GM23338 (cell line): ENCODE measurements around the gene MPP4. TPM values are rescaled to one million over a fixed set of nuclear protein-coding genes. Genes with fewer than 3 reads are reported as not detected.

Experiments used
- ATAC-seq: fragments of 200-7000 bp; cut with Tn5 transposase; 3 replicates; pipeline ENCODE4 v1.9.1; 2020
- DNase-seq: peaks from one replicate; pipeline ENCODE4 v3.0.0-alpha.2; 2015; ENCODE audit warnings: low spot score
- H2AFZ ChIP-seq: fragments of 200-600 bp; sonication (generic); 2 replicates; pipeline ENCODE4 v1.8.0; 2016; ENCODE audit warnings: antibody characterized with exemption, mild to moderate bottlenecking, moderate library complexity
- H3F3A ChIP-seq: fragments of 200-600 bp; sonication (generic); replicated peaks from 2 replicates; pipeline ENCODE4 v1.8.0; 2017; ENCODE audit warnings: antibody characterized with exemption, mixed run types, low read depth
- H3K27ac ChIP-seq: fragments of 200-600 bp; sonication (generic); 2 replicates; pipeline ENCODE4 v1.6.1; 2016; ENCODE audit warnings: low read depth
- H3K27me3 ChIP-seq: fragments of 200-600 bp; sonication (generic); 2 replicates; pipeline ENCODE4 v1.8.0; 2016; ENCODE audit warnings: mild to moderate bottlenecking, mixed run types, moderate library complexity; ENCODE audit not compliant: insufficient read depth
- H3K36me3 ChIP-seq: fragments of 200-600 bp; sonication (generic); 2 replicates; pipeline ENCODE4 v1.8.0; 2016; ENCODE audit warnings: mild to moderate bottlenecking; ENCODE audit not compliant: insufficient read depth
- H3K4me1 ChIP-seq: fragments of 200-600 bp; sonication (generic); 2 replicates; pipeline ENCODE4 v1.8.0; 2016; ENCODE audit warnings: mild to moderate bottlenecking, moderate library complexity; ENCODE audit not compliant: insufficient read depth
- H3K4me2 ChIP-seq: fragments of 200-600 bp; sonication (generic); 2 replicates; pipeline ENCODE4 v1.7.1; 2017; ENCODE audit warnings: mixed run types
- H3K4me3 ChIP-seq: fragments of 200-600 bp; sonication (generic); 2 replicates; pipeline ENCODE4 v1.6.1; 2016; ENCODE audit warnings: mixed run types
- H3K79me2 ChIP-seq: fragments of 200-600 bp; sonication (generic); replicated peaks from 2 replicates; pipeline ENCODE4 v1.8.0; 2017; ENCODE audit warnings: mild to moderate bottlenecking; ENCODE audit not compliant: insufficient read depth
- H3K9me2 ChIP-seq: fragments of 200-600 bp; sonication (generic); 2 replicates; pipeline ENCODE4 v1.8.0; 2017; ENCODE audit not compliant: insufficient read depth
- H4K20me1 ChIP-seq: fragments of 200-600 bp; sonication (generic); replicated peaks from 2 replicates; pipeline ENCODE4 v1.8.0; 2017; ENCODE audit warnings: mild to moderate bottlenecking; ENCODE audit not compliant: insufficient read depth
- H3K27ac Mint-ChIP-seq: 2 replicates; pipeline ENCODE4 v1.8.0; 2020; ENCODE audit warnings: inconsistent platforms, mild to moderate bottlenecking, moderate library complexity, mixed read lengths
- H3K27me3 Mint-ChIP-seq: 3 replicates; pipeline ENCODE4 v1.8.0; 2022; ENCODE audit warnings: low read depth, mild to moderate bottlenecking, moderate library complexity, mixed read lengths, inconsistent platforms; ENCODE audit not compliant: insufficient read depth, poor library complexity
- H3K36me3 Mint-ChIP-seq: 3 replicates; pipeline ENCODE4 v1.8.0; 2021; ENCODE audit warnings: low read depth, mild to moderate bottlenecking, inconsistent platforms, moderate library complexity, mixed read lengths
- H3K4me1 Mint-ChIP-seq: 3 replicates; pipeline ENCODE4 v1.8.0; 2020; ENCODE audit warnings: mild to moderate bottlenecking, inconsistent platforms, mixed read lengths
- H3K4me3 Mint-ChIP-seq: 3 replicates; pipeline ENCODE4 v1.8.0; 2021; ENCODE audit warnings: moderate library complexity, mild to moderate bottlenecking, inconsistent platforms, mixed read lengths
- H3K9me3 Mint-ChIP-seq: 3 replicates; pipeline ENCODE4 v1.8.0; 2020; ENCODE audit warnings: moderate library complexity, mild to moderate bottlenecking, inconsistent platforms, mixed read lengths
- EZH2 ChIP-seq: fragments of 200-600 bp; sonication (generic); IDR thresholded peaks from one replicate; pipeline ENCODE4 v1.8.0; 2017; ENCODE audit warnings: antibody characterized with exemption, mild to moderate bottlenecking, low read depth; ENCODE audit not compliant: unreplicated experiment
- EZH2phosphoT487 ChIP-seq: fragments of 200-600 bp; sonication (generic); IDR thresholded peaks from one replicate; pipeline ENCODE4 v1.8.1; 2018; ENCODE audit warnings: antibody characterized with exemption; ENCODE audit not compliant: unreplicated experiment
- JUNB ChIP-seq: IDR thresholded peaks from one replicate; pipeline ENCODE4 v1.6.1; 2016; ENCODE audit warnings: antibody characterized with exemption; ENCODE audit not compliant: unreplicated experiment
- NANOG ChIP-seq: IDR thresholded peaks from 2 replicates; pipeline ENCODE4 v1.6.1; 2016; ENCODE audit warnings: antibody characterized with exemption, borderline replicate concordance
- POLR2AphosphoS5 ChIP-seq: IDR thresholded peaks from 2 replicates; pipeline ENCODE4 v1.6.1; 2016; ENCODE audit warnings: antibody characterized with exemption, low read depth
- STAT1 ChIP-seq: IDR thresholded peaks from one replicate; pipeline ENCODE4 v1.6.1; 2016; ENCODE audit warnings: antibody characterized with exemption; ENCODE audit not compliant: unreplicated experiment
- ZNF114 ChIP-seq: fragments of 250-450 bp; sonication (Bioruptor Pico); IDR thresholded peaks from 2 replicates; pipeline ENCODE4 v1.5.0; 2020; ENCODE audit warnings: mild to moderate bottlenecking, moderate library complexity
- ZNF331 ChIP-seq: fragments of 250-450 bp; sonication (Bioruptor Pico); IDR thresholded peaks from 2 replicates; pipeline ENCODE4 v1.5.0; 2020; ENCODE audit warnings: low read depth, mild to moderate bottlenecking, moderate library complexity
- polyA plus RNA-seq: library from polyadenylated mRNA; unstranded; fragments of >200 nt; fragmentation: Nextera tagmentation; extraction: Ambion mirVana; gene quantifications from 2 replicates; pipeline ENCODE4 v1.2.1, GENCODE V29; 2016
- total RNA-seq: library from RNA; depleted of rRNA; stranded (reverse); fragments of >200 nt; shearing (Covaris generic); gene quantifications from 2 replicates; pipeline ENCODE4 v1.2.3, GENCODE V29; 2014
- TF ChIP-seq, protein P1 (sequence below): fragments of 250-450 bp; sonication (Bioruptor Pico); IDR thresholded peaks from 2 replicates; pipeline ENCODE4 v1.5.0; 2020; ENCODE audit warnings: mild to moderate bottlenecking, moderate library complexity
- TF ChIP-seq, protein P2 (sequence below), 2 experiments: fragments of 200-600 bp in 1 of 2; sonication (generic) in 1 of 2; conservative IDR thresholded peaks; 2 replicates each; pipeline versions ENCODE4 v1.5.1 to v1.6.1; 2016 to 2017; ENCODE audit warnings: antibody characterized with exemption in 2 of 2, low read depth in 2 of 2, mild to moderate bottlenecking in 2 of 2, moderate library complexity in 1 of 2
- TF ChIP-seq, protein P3 (sequence below): IDR thresholded peaks from one replicate; pipeline ENCODE4 v1.6.1; 2018; ENCODE audit warnings: antibody characterized with exemption; ENCODE audit not compliant: unreplicated experiment
- TF ChIP-seq, protein P4 (sequence below): IDR thresholded peaks from 2 replicates; pipeline ENCODE4 v1.6.1; 2016; ENCODE audit warnings: antibody characterized with exemption

Gene MPP4
- total and polyA plus RNA-seq, 2 experiments from 2014 or later, result not detected

DNA sequence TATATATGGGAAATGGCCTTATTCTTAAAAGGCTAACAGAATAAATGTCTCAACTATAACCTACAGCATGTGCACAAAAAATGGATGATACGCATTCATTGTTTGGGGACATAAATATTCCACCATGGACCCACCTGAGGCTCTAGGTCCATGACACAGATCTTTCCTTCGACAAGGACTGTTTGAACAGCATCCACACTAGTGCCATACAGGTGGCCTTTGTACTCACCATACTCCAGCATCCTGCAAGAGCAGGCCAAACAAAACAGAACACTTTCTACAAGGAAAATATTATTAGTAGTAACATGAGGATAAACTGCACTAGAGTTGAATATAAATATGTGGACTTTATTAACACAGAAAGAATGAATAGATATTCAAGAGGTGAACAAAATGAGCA, 49.0 kb downstream of the MPP4 start (continued):
- TF ChIP-seq, protein P1, sequence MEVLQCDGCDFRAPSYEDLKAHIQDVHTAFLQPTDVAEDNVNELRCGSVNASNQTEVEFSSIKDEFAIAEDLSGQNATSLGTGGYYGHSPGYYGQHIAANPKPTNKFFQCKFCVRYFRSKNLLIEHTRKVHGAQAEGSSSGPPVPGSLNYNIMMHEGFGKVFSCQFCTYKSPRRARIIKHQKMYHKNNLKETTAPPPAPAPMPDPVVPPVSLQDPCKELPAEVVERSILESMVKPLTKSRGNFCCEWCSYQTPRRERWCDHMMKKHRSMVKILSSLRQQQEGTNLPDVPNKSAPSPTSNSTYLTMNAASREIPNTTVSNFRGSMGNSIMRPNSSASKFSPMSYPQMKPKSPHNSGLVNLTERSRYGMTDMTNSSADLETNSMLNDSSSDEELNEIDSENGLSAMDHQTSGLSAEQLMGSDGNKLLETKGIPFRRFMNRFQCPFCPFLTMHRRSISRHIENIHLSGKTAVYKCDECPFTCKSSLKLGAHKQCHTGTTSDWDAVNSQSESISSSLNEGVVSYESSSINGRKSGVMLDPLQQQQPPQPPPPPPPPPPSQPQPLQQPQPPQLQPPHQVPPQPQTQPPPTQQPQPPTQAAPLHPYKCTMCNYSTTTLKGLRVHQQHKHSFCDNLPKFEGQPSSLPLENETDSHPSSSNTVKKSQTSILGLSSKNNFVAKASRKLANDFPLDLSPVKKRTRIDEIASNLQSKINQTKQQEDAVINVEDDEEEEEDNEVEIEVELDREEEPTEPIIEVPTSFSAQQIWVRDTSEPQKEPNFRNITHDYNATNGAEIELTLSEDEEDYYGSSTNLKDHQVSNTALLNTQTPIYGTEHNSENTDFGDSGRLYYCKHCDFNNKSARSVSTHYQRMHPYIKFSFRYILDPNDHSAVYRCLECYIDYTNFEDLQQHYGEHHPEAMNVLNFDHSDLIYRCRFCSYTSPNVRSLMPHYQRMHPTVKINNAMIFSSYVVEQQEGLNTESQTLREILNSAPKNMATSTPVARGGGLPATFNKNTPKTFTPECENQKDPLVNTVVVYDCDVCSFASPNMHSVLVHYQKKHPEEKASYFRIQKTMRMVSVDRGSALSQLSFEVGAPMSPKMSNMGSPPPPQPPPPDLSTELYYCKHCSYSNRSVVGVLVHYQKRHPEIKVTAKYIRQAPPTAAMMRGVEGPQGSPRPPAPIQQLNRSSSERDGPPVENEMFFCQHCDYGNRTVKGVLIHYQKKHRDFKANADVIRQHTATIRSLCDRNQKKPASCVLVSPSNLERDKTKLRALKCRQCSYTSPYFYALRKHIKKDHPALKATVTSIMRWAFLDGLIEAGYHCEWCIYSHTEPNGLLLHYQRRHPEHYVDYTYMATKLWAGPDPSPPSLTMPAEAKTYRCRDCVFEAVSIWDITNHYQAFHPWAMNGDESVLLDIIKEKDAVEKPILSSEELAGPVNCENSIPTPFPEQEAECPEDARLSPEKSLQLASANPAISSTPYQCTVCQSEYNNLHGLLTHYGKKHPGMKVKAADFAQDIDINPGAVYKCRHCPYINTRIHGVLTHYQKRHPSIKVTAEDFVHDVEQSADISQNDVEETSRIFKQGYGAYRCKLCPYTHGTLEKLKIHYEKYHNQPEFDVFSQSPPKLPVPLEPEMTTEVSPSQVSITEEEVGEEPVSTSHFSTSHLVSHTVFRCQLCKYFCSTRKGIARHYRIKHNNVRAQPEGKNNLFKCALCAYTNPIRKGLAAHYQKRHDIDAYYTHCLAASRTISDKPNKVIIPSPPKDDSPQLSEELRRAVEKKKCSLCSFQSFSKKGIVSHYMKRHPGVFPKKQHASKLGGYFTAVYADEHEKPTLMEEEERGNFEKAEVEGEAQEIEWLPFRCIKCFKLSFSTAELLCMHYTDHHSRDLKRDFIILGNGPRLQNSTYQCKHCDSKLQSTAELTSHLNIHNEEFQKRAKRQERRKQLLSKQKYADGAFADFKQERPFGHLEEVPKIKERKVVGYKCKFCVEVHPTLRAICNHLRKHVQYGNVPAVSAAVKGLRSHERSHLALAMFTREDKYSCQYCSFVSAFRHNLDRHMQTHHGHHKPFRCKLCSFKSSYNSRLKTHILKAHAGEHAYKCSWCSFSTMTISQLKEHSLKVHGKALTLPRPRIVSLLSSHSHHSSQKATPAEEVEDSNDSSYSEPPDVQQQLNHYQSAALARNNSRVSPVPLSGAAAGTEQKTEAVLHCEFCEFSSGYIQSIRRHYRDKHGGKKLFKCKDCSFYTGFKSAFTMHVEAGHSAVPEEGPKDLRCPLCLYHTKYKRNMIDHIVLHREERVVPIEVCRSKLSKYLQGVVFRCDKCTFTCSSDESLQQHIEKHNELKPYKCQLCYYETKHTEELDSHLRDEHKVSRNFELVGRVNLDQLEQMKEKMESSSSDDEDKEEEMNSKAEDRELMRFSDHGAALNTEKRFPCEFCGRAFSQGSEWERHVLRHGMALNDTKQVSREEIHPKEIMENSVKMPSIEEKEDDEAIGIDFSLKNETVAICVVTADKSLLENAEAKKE (CRISPR knock-in tag), result no peak
- TF ChIP-seq ZNF331, result no peak

DNA sequence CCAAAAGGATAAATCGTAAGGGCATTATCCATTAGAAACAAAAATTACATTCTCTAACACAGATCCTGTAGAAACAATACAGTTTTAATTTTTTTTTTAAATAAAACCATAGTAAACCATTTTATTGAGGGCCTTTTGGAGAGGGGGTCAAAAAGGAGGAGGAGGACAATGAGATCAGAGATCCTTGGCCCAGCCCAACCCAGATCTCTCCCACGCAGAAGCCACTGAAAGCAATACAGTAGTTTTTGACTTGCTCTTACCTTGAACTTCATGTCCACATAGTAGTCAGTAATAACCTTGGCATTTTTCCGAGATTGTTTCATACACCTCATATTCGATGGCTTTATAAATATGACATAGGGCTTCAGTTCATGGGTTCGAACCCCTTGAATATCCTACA, 51.0 kb downstream of the MPP4 start:
- Histone ChIP-seq H3F3A (no peaks in the 10 kb centered on the region), H4K20me1 (no peaks in the 10 kb centered on the region), H3K4me2 (no peak overlapping the region), H3K27ac (no peak overlapping the region), H2AFZ (no peak overlapping the region), H3K4me3 (no peak overlapping the region), H3K9me2 (no peaks in the 10 kb centered on the region), H3K27me3 (no peaks in the 10 kb centered on the region), H3K36me3 (no peaks in the 10 kb centered on the region), H3K79me2 (no peaks in the 10 kb centered on the region), H3K4me1 (peaks cover 4% of the 10 kb centered on the region; the same call in 1 of the 2 replicates)
- no peak for ATAC-seq
- H3K27ac Mint-ChIP-seq, result no peak overlapping the region
- no peaks in the 10 kb centered on the region; the same call in 2 of the 3 replicates for H3K36me3 Mint-ChIP-seq
- peaks cover 10% of the 10 kb centered on the region for H3K4me1 Mint-ChIP-seq
- no peak for DNase-seq
- H3K9me3 Mint-ChIP-seq, result no peaks in the 10 kb centered on the region
- H3K4me3 Mint-ChIP-seq, result no peak overlapping the region
- H3K27me3 Mint-ChIP-seq, result peaks cover 9% of the 10 kb centered on the region
- TF ChIP-seq JUNB (no peak), STAT1 (no peak), ZNF331 (no peak), NANOG (no peak), EZH2phosphoT487 (no peak), EZH2 (no peak), POLR2AphosphoS5 (no peak), ZNF114 (no peak)
- TF ChIP-seq, protein P2, sequence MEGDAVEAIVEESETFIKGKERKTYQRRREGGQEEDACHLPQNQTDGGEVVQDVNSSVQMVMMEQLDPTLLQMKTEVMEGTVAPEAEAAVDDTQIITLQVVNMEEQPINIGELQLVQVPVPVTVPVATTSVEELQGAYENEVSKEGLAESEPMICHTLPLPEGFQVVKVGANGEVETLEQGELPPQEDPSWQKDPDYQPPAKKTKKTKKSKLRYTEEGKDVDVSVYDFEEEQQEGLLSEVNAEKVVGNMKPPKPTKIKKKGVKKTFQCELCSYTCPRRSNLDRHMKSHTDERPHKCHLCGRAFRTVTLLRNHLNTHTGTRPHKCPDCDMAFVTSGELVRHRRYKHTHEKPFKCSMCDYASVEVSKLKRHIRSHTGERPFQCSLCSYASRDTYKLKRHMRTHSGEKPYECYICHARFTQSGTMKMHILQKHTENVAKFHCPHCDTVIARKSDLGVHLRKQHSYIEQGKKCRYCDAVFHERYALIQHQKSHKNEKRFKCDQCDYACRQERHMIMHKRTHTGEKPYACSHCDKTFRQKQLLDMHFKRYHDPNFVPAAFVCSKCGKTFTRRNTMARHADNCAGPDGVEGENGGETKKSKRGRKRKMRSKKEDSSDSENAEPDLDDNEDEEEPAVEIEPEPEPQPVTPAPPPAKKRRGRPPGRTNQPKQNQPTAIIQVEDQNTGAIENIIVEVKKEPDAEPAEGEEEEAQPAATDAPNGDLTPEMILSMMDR (conservative IDR thresholded peaks at IDR 0.05; ENCODE audit: low read depth in 2 of 2), result no peak
- TF ChIP-seq, protein P3, sequence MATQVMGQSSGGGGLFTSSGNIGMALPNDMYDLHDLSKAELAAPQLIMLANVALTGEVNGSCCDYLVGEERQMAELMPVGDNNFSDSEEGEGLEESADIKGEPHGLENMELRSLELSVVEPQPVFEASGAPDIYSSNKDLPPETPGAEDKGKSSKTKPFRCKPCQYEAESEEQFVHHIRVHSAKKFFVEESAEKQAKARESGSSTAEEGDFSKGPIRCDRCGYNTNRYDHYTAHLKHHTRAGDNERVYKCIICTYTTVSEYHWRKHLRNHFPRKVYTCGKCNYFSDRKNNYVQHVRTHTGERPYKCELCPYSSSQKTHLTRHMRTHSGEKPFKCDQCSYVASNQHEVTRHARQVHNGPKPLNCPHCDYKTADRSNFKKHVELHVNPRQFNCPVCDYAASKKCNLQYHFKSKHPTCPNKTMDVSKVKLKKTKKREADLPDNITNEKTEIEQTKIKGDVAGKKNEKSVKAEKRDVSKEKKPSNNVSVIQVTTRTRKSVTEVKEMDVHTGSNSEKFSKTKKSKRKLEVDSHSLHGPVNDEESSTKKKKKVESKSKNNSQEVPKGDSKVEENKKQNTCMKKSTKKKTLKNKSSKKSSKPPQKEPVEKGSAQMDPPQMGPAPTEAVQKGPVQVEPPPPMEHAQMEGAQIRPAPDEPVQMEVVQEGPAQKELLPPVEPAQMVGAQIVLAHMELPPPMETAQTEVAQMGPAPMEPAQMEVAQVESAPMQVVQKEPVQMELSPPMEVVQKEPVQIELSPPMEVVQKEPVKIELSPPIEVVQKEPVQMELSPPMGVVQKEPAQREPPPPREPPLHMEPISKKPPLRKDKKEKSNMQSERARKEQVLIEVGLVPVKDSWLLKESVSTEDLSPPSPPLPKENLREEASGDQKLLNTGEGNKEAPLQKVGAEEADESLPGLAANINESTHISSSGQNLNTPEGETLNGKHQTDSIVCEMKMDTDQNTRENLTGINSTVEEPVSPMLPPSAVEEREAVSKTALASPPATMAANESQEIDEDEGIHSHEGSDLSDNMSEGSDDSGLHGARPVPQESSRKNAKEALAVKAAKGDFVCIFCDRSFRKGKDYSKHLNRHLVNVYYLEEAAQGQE, result no peak
- TF ChIP-seq, protein P4, sequence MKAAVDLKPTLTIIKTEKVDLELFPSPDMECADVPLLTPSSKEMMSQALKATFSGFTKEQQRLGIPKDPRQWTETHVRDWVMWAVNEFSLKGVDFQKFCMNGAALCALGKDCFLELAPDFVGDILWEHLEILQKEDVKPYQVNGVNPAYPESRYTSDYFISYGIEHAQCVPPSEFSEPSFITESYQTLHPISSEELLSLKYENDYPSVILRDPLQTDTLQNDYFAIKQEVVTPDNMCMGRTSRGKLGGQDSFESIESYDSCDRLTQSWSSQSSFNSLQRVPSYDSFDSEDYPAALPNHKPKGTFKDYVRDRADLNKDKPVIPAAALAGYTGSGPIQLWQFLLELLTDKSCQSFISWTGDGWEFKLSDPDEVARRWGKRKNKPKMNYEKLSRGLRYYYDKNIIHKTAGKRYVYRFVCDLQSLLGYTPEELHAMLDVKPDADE, result no peak
